SU-DHL-6 (cell line): Measurements from ENCODE around the gene CERT1.

Experiments
- EZH2phosphoT487 ChIP-seq: fragments of 200-600 bp; sonication (generic), shearing (Covaris generic); conservative IDR thresholded peaks from 2 replicates; pipeline ENCODE4 v1.6.1; 2018; ENCODE audit warnings: mild to moderate bottlenecking, antibody characterized with exemption, low read length, moderate library complexity, mixed read lengths
- TF ChIP-seq, protein P1 (sequence below): fragments of 200-600 bp; sonication (generic); IDR thresholded peaks from one replicate; pipeline ENCODE4 v1.5.1; 2017; ENCODE audit warnings: antibody characterized with exemption, mild to moderate bottlenecking, low read length, moderate library complexity; ENCODE audit not compliant: insufficient read depth, poor library complexity, severe bottlenecking

DNA sequence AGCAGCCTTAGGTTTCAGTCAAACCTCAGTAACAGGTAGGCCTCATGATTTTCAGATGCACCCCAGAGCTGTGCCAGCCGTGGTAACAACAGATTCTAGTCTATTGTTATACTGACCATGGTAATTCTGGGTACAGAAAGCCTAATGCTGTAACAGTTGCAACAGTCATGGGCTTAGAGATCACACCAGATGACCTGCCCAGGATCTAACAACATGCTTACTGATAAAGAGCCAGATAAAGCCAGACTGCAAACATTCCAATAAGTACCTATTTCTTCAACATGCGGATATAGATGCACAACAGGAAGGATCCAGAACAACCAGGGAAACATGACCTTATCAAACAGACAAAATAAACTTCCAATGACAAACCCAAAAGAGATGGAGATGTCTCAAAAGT lies 42.8 kb downstream of the CERT1 start:
- TF ChIP-seq, protein P1, sequence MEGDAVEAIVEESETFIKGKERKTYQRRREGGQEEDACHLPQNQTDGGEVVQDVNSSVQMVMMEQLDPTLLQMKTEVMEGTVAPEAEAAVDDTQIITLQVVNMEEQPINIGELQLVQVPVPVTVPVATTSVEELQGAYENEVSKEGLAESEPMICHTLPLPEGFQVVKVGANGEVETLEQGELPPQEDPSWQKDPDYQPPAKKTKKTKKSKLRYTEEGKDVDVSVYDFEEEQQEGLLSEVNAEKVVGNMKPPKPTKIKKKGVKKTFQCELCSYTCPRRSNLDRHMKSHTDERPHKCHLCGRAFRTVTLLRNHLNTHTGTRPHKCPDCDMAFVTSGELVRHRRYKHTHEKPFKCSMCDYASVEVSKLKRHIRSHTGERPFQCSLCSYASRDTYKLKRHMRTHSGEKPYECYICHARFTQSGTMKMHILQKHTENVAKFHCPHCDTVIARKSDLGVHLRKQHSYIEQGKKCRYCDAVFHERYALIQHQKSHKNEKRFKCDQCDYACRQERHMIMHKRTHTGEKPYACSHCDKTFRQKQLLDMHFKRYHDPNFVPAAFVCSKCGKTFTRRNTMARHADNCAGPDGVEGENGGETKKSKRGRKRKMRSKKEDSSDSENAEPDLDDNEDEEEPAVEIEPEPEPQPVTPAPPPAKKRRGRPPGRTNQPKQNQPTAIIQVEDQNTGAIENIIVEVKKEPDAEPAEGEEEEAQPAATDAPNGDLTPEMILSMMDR: no peak
- no peak for TF ChIP-seq EZH2phosphoT487
